ENCODE measurements around the gene OBP2B. TPM values are rescaled to one million over a fixed set of nuclear protein-coding genes. Genes with fewer than 3 reads are reported as not detected.

OBP2B gene
- total RNA-seq, 1 donor from 2014 or later = not detected

DNA sequence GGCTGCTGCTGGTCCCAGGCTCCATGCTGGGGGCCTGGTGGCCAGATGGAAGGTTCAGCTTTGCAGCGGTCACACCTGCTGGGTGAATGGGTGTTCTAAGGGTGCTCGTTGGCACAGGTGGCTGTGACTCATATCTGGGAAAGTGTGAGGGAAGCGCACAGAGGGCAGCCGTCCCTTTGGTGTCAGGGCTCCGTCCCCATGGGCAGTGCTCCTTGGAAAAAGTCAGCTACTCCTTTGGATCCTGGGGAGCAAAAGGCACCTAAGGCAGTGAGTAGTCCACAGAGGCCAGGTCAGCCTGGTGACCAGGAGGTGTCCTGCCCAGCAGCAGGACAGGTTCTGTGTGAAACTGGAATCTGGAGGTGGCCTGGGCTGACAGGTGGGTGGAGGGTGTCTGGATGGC is 26.9 kb downstream of the OBP2B start:
- TF ChIP-seq CTCF (conservative IDR thresholded peaks at IDR 0.05) = no peak
- no peaks in the 10 kb centered on the region for H3K36me3 Mint-ChIP-seq
- peaks cover 9% of the 10 kb centered on the region for H3K4me1 Mint-ChIP-seq (ENCODE audit: unreplicated experiment)
- no peaks in the 10 kb centered on the region for H3K9me3 Mint-ChIP-seq
- peaks cover 35% of the 10 kb centered on the region for H3K27me3 Mint-ChIP-seq
- no peak overlapping the region for H3K27ac Mint-ChIP-seq
- no peak overlapping the region for H3K4me3 Mint-ChIP-seq
- no peak for DNase-seq (ENCODE audit: extremely low spot score, unreplicated experiment)

DNA sequence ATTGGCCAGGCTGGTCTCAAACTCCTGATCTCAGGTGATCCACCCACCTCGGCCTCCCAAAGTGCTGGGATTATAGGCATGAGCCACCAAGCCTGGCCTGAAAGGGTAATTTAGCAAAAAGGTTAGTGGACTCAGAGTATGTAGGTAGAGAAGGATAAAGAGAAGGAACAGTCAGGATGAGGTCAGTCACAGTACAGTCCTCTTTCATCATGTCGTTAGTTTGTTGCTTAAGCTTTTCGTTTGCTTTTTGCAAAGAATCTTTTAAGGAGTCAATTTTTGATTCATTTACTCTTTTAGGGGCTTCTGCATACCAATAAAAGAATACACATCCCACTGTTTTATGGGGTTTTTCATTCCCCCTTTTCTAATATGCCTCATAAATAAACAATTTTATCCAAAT is 27.5 kb downstream of the OBP2B start:
- Mint-ChIP-seq H3K36me3 (no peaks in the 10 kb centered on the region), H3K27ac (no peak overlapping the region), H3K9me3 (no peaks in the 10 kb centered on the region), H3K4me3 (no peak overlapping the region), H3K27me3 (peaks cover 33% of the 10 kb centered on the region), H3K4me1 (ENCODE audit: unreplicated experiment) (peaks cover 9% of the 10 kb centered on the region)
- no peak for TF ChIP-seq CTCF (conservative IDR thresholded peaks at IDR 0.05)
- DNase-seq (ENCODE audit: extremely low spot score, unreplicated experiment) = no peak

- Mint-ChIP-seq H3K9me3 (no peaks in the 10 kb centered on the region), H3K36me3 (no peaks in the 10 kb centered on the region), H3K4me3 (no peak overlapping the region), H3K27me3 (peaks cover 32% of the 10 kb centered on the region), H3K27ac (no peak overlapping the region), H3K4me1 (ENCODE audit: unreplicated experiment) (peaks cover 9% of the 10 kb centered on the region)
- no peak for TF ChIP-seq CTCF (conservative IDR thresholded peaks at IDR 0.05)
- DNase-seq (ENCODE audit: extremely low spot score, unreplicated experiment) = no peak
These were observed 28.1 kb downstream of the OBP2B start for GRCh38 chr9:133180953-133181352.

GRCh38 chr9:133173056-133173455 is 36.0 kb downstream of the OBP2B start:
- no peak overlapping the region for H3K4me3 Mint-ChIP-seq
- no peak for DNase-seq (ENCODE audit: extremely low spot score, unreplicated experiment)
- H3K9me3 Mint-ChIP-seq = peaks cover 5% of the 10 kb centered on the region
- peaks cover 24% of the 10 kb centered on the region for H3K27me3 Mint-ChIP-seq
- H3K4me1 Mint-ChIP-seq (ENCODE audit: unreplicated experiment) = peaks cover 5% of the 10 kb centered on the region
- no peak overlapping the region for H3K27ac Mint-ChIP-seq
- TF ChIP-seq CTCF (conservative IDR thresholded peaks at IDR 0.05) = no peak
- H3K36me3 Mint-ChIP-seq = peaks cover 4% of the 10 kb centered on the region

DNA sequence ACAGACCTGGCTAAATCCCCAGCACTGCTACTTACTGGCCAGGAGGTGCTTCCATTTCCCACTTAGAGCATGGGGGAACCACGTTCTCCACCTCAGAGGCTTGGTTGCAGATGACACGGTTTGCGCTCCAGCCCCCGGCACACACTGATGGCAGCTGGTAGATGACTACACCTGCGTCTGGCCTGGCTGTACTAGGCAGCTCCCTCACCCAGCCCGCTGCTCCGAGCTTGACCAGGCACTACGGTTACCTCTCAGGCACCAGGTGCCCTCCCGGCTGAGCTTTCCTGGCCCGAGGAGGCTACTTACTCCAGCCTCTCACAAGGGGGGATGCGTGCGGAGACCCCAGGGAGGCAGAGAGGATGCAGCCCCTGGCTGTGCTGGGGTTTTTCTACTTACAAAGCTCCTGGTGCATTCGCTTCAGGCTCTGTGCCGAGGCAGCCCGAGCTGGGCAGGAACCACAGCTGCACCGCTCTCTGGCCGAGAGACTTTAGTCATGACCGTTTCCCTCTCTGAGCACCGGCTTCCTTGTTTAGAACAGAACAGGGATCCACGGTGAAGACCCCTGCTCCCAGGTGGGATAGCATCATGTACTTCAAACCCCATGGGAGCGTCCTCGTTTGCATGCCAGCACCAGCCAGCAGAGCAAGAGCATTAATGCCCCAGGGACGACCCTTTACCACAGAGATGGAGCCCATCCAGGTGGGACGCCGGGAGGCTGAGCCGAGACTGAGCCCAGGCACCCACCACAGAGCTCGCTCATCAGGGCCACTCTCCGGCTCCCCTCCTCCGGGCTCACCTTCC is 37.7 kb downstream of the OBP2B start:
- TF ChIP-seq CTCF (conservative IDR thresholded peaks at IDR 0.05) = no peak
- DNase-seq (ENCODE audit: extremely low spot score, unreplicated experiment) = no peak
- Mint-ChIP-seq H3K4me3 (no peak overlapping the region), H3K27me3 (peaks cover 14% of the 10 kb centered on the region), H3K36me3 (peaks cover 4% of the 10 kb centered on the region), H3K27ac (no peak overlapping the region), H3K4me1 (ENCODE audit: unreplicated experiment) (peaks cover 5% of the 10 kb centered on the region), H3K9me3 (peaks cover 5% of the 10 kb centered on the region)
